Fibroblast of lung (primary cell): Measurements from ENCODE around the gene PRRC2B. TPM values are rescaled to one million over a fixed set of nuclear protein-coding genes. Genes with fewer than 3 reads are reported as not detected.

Source experiments
- DNase-seq, 2 donors: peaks; one replicate each; pipeline versions ENCODE4 v3.0.0 to v3.0.0-alpha.2; 2010; ENCODE audit warnings: low read depth in 2 of 2
- H2AFZ ChIP-seq: 2 replicates; pipeline ENCODE4 v1.5.1; 2012; ENCODE audit warnings: low read length, control low read depth, inconsistent platforms
- H3K27ac ChIP-seq: 2 replicates; pipeline ENCODE4 v1.5.1; 2011; ENCODE audit warnings: low read length, control low read depth; ENCODE audit not compliant: insufficient read depth
- H3K27me3 ChIP-seq: 2 replicates; pipeline ENCODE4 v1.5.1; 2011; ENCODE audit warnings: mild to moderate bottlenecking, low read length; ENCODE audit not compliant: control insufficient read depth, insufficient read depth
- H3K36me3 ChIP-seq: 2 replicates; pipeline ENCODE4 v1.5.1; 2011; ENCODE audit warnings: low read length; ENCODE audit not compliant: control insufficient read depth, insufficient read depth
- H3K4me1 ChIP-seq: 2 replicates; pipeline ENCODE4 v1.5.1; 2011; ENCODE audit warnings: low read length; ENCODE audit not compliant: control insufficient read depth, insufficient read depth; ENCODE audit errors: extremely low read depth
- H3K4me2 ChIP-seq: 2 replicates; pipeline ENCODE4 v1.5.1; 2011; ENCODE audit warnings: low read length, control low read depth; ENCODE audit not compliant: insufficient read depth; ENCODE audit errors: extremely low read depth
- H3K4me3 ChIP-seq, 4 experiments: fragments of 200-600 bp in 1 of 4; sonication (generic) in 1 of 4; replicated peaks in 1 of 4; 2 replicates each; pipeline ENCODE4 v1.5.1; 2011 to 2016; ENCODE audit warnings: low read length in 4 of 4, low read depth in 3 of 4, mild to moderate bottlenecking in 3 of 4, control low read depth in 2 of 4, inconsistent platforms in 1 of 4, mixed read lengths in 1 of 4; ENCODE audit not compliant: insufficient read depth in 1 of 4; ENCODE audit errors: control extremely low read depth in 1 of 4
- H3K79me2 ChIP-seq: 2 replicates; pipeline ENCODE4 v1.5.1; 2012; ENCODE audit warnings: mild to moderate bottlenecking, low read length, inconsistent platforms; ENCODE audit not compliant: control insufficient read depth, insufficient read depth
- H3K9ac ChIP-seq: 2 replicates; pipeline ENCODE4 v1.5.1; 2011; ENCODE audit warnings: mild to moderate bottlenecking, low read length, control low read depth; ENCODE audit not compliant: insufficient read depth
- H3K9me3 ChIP-seq: 2 replicates; pipeline ENCODE4 v1.5.1; 2012; ENCODE audit warnings: low read depth, low read length; ENCODE audit not compliant: control insufficient read depth, insufficient read depth
- H4K20me1 ChIP-seq: 2 replicates; pipeline ENCODE4 v1.5.1; 2011; ENCODE audit warnings: low read length; ENCODE audit not compliant: control insufficient read depth, insufficient read depth; ENCODE audit errors: extremely low read depth
- CTCF ChIP-seq, 2 donors: IDR thresholded peaks in 1 of 2; conservative IDR thresholded peaks in 1 of 2; 1 replicate in 1 of 2; 2 replicates in 1 of 2; pipeline ENCODE4 v1.5.1; 2011 to 2012; ENCODE audit warnings: low read length in 2 of 2, control low read depth in 1 of 2, inconsistent platforms in 1 of 2, low read depth in 1 of 2, mild to moderate bottlenecking in 1 of 2
- EZH2 ChIP-seq: IDR thresholded peaks from 2 replicates; pipeline ENCODE4 v1.5.1; 2012; ENCODE audit warnings: low read length, control low read depth, mild to moderate bottlenecking; ENCODE audit errors: missing control alignments
- polyA plus RNA-seq, 2 donors: library from polyadenylated mRNA; depleted of rRNA in 1 of 2; stranded (reverse) in 1 of 2; unstranded in 1 of 2; fragments of >200 nt; gene quantifications; 2 replicates each; pipeline ENCODE4 v1.2.1, GENCODE V29; 2011 to 2012; ENCODE audit warnings: missing spikeins in 1 of 2
- total RNA-seq: library from RNA; depleted of rRNA; stranded (reverse); fragments of >200 nt; gene quantifications from 2 replicates; pipeline ENCODE4 v1.2.1, GENCODE V29; 2014

Gene PRRC2B
- total and polyA plus RNA-seq, 2 donors (not counting 1 experiment from before 2014, with no cell fraction given): 29.9 to 66.4 TPM

- Histone ChIP-seq H3K4me1 (no peaks in the 10 kb centered on the region), H3K27ac (no peak overlapping the region), H3K9ac (no peak overlapping the region), H3K9me3 (no peaks in the 10 kb centered on the region), H4K20me1 (no peaks in the 10 kb centered on the region), H2AFZ (no peak overlapping the region), H3K4me2 (no peak overlapping the region), H3K4me3 (no peak overlapping the region), H3K79me2 (no peaks in the 10 kb centered on the region), H3K36me3 (no peaks in the 10 kb centered on the region), H3K27me3 (peaks cover 33% of the 10 kb centered on the region)
- no peak for TF ChIP-seq EZH2
- TF ChIP-seq CTCF (conservative IDR thresholded peaks at IDR 0.05 in 1 of 2, IDR thresholded peaks at IDR 0.05 in 1 of 2; ENCODE audit: low read depth in 1 of 2, low read length in 2 of 2): no peak
- DNase-seq: no peak
Measured at GRCh38 chr9:131543141-131543540, 149.3 kb downstream of the PRRC2B start.

- H3K4me3 ChIP-seq: no peak within 1 kb of the TSS
- H3K9me3 ChIP-seq: no peaks in the 10 kb centered on the region
- H3K79me2 ChIP-seq: no peaks in the 10 kb centered on the region
- H3K27me3 ChIP-seq: peaks cover 37% of the 10 kb centered on the region
- H3K4me1 ChIP-seq: no peaks in the 10 kb centered on the region
- H3K4me2 ChIP-seq: no peak within 1 kb of the TSS
- TF ChIP-seq CTCF (conservative IDR thresholded peaks at IDR 0.05 in 1 of 2, IDR thresholded peaks at IDR 0.05 in 1 of 2; ENCODE audit: low read depth in 1 of 2, low read length in 2 of 2) (no peak), EZH2 (peak; percentile 91)
- no peak within 1 kb of the TSS for H2AFZ ChIP-seq
- no peak within 1 kb of the TSS for H3K27ac ChIP-seq
- DNase-seq: no peak
- no peaks in the 10 kb centered on the region for H3K36me3 ChIP-seq
- no peaks in the 10 kb centered on the region for H4K20me1 ChIP-seq
- H3K9ac ChIP-seq: no peak within 1 kb of the TSS
Measured at GRCh38 chr9:131545003-131545785, 151.3 kb downstream of the PRRC2B start, which contains the start of gene PRRT1B. Gene PRRT1B, plus strand, starts transcription at chr9:131545523. Its CDS starts 93 bp downstream, at chr9:131545616.

- H4K20me1 ChIP-seq: no peaks in the 10 kb centered on the region
- H3K79me2 ChIP-seq: no peaks in the 10 kb centered on the region
- H3K9ac ChIP-seq: no peak overlapping the region
- no peaks in the 10 kb centered on the region for H3K4me1 ChIP-seq
- no peaks in the 10 kb centered on the region for H3K36me3 ChIP-seq
- H3K4me2 ChIP-seq: no peak overlapping the region
- H3K27me3 ChIP-seq: peaks cover 32% of the 10 kb centered on the region
- H3K4me3 ChIP-seq: no peak overlapping the region
- H2AFZ ChIP-seq: no peak overlapping the region
- DNase-seq: no peak
- no peaks in the 10 kb centered on the region for H3K9me3 ChIP-seq
- TF ChIP-seq EZH2 (no peak), CTCF (conservative IDR thresholded peaks at IDR 0.05 in 1 of 2, IDR thresholded peaks at IDR 0.05 in 1 of 2; ENCODE audit: low read depth in 1 of 2, low read length in 2 of 2) (no peak)
- no peak overlapping the region for H3K27ac ChIP-seq
Measured at GRCh38 chr9:131545786-131546335, 152.0 kb downstream of the PRRC2B start.
